Sigmoid colon (tissue), 7 donors: ENCODE results near the gene DDX51. TPM values are rescaled to one million over a fixed set of nuclear protein-coding genes. Genes with fewer than 3 reads are reported as not detected.
A peak's percentile ranks its signal among the peaks of the same experiment; 100 is the strongest.

ENCODE experiments used
- DNase-seq: peaks from one replicate; pipeline ENCODE4 v3.0.0-alpha.2; 2019
- H3K27ac ChIP-seq, 4 donors: fragments of 200-600 bp; sonication (generic); one replicate each; pipeline ENCODE4 v1.5.1; 2016 to 2019; ENCODE audit warnings: mild to moderate bottlenecking in 1 of 4
- H3K27me3 ChIP-seq, 3 donors: fragments of 200-600 bp; sonication (generic); one replicate each; pipeline ENCODE4 v1.5.1; 2019; ENCODE audit warnings: mild to moderate bottlenecking in 1 of 3
- H3K36me3 ChIP-seq, 4 donors: fragments of 200-600 bp; sonication (generic); one replicate each; pipeline ENCODE4 v1.5.1; 2016 to 2019
- H3K4me1 ChIP-seq, 4 donors: fragments of 200-600 bp; sonication (generic); one replicate each; pipeline ENCODE4 v1.5.1; 2017 to 2019
- H3K4me3 ChIP-seq, 4 donors: fragments of 200-600 bp; sonication (generic); one replicate each; pipeline ENCODE4 v1.5.1; 2017 to 2019; ENCODE audit warnings: mild to moderate bottlenecking in 2 of 4, moderate library complexity in 1 of 4
- H3K9me3 ChIP-seq, 4 donors: fragments of 200-600 bp in 3 of 4; sonication (generic) in 3 of 4; one replicate each; pipeline versions ENCODE4 v1.5.1 to v1.6.1; 2013 to 2019
- EP300 ChIP-seq, 4 donors: sonication (generic); formaldehyde crosslinking; IDR thresholded peaks; one replicate each; pipeline ENCODE4 v1.6.1; 2017; ENCODE audit warnings: antibody characterized with exemption in 4 of 4
- POLR2A ChIP-seq, 2 donors: fragments of 450-650 bp; IDR thresholded peaks; one replicate each; pipeline ENCODE4 v1.6.1; 2016; ENCODE audit warnings: antibody characterized with exemption in 2 of 2, mild to moderate bottlenecking in 2 of 2, moderate library complexity in 2 of 2
- POLR2AphosphoS5 ChIP-seq, 4 donors: sonication (generic); formaldehyde crosslinking; IDR thresholded peaks; one replicate each; pipeline ENCODE4 v1.6.1; 2017; ENCODE audit warnings: antibody characterized with exemption in 4 of 4
- WGBS, 2 donors: extraction: QIAGEN DNeasy Blood & Tissue Kit; methylation state at CpG; one replicate each; pipeline ENCODE4 v1.1.7; 2013; 5-methylcytosine and 5-hydroxymethylcytosine counted together
- intact Hi-C: fragments of 100-400 bp; cut with DNase I; formaldehyde crosslinking; loops from one replicate; pipeline ENCODE4 v1.15.1; 2023
- polyA plus RNA-seq, 3 donors: library from polyadenylated mRNA; stranded (reverse); fragments of 200-250 nt; gene quantifications; one replicate each; pipeline ENCODE4 v1.2.3, GENCODE V29; 2013
- total RNA-seq, 4 donors: library from RNA; depleted of rRNA; stranded (reverse); fragments of >200 nt; gene quantifications; one replicate each; pipeline ENCODE4 v1.1.0, GENCODE V29; 2016
- TF ChIP-seq, protein P1 (sequence below), 4 experiments: fragments of 450-650 bp in 3 of 4; fragments of 200-600 bp in 1 of 4; IDR thresholded peaks; one replicate each; pipeline ENCODE4 v1.5.1; 2016 to 2019; ENCODE audit warnings: antibody characterized with exemption in 4 of 4, mild to moderate bottlenecking in 3 of 4, moderate library complexity in 2 of 4
- donor health status: healthy with polysubstance abuse.
- donor health status: Bipolar disorder and iron deficiency.
- donor health status: healthy.

DDX51 gene
- total and polyA plus RNA-seq, 7 donors = 3.9 to 22.4 (median 7.2) TPM

- DNase-seq = no peak
- H3K4me3 ChIP-seq = no peak overlapping the region
- TF ChIP-seq POLR2A (IDR thresholded peaks at IDR 0.05) (no peak), POLR2AphosphoS5 (IDR thresholded peaks at IDR 0.05) (no peak), EP300 (IDR thresholded peaks at IDR 0.05) (no peak)
- TF ChIP-seq, protein P1, sequence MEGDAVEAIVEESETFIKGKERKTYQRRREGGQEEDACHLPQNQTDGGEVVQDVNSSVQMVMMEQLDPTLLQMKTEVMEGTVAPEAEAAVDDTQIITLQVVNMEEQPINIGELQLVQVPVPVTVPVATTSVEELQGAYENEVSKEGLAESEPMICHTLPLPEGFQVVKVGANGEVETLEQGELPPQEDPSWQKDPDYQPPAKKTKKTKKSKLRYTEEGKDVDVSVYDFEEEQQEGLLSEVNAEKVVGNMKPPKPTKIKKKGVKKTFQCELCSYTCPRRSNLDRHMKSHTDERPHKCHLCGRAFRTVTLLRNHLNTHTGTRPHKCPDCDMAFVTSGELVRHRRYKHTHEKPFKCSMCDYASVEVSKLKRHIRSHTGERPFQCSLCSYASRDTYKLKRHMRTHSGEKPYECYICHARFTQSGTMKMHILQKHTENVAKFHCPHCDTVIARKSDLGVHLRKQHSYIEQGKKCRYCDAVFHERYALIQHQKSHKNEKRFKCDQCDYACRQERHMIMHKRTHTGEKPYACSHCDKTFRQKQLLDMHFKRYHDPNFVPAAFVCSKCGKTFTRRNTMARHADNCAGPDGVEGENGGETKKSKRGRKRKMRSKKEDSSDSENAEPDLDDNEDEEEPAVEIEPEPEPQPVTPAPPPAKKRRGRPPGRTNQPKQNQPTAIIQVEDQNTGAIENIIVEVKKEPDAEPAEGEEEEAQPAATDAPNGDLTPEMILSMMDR (IDR thresholded peaks at IDR 0.05) = no peak
- H3K36me3 ChIP-seq = peaks cover 15 to 82% (median 32%) of the 10 kb centered on the region in 4 donors
- no peaks in the 10 kb centered on the region for H3K27me3 ChIP-seq
- intact Hi-C loops = no loop called here
- WGBS, 2 donors = 90 to 96% methylated on average over 9 of the region's 9 CpGs
- no peak overlapping the region for H3K27ac ChIP-seq
- H3K9me3 ChIP-seq = no peaks in the 10 kb centered on the region
- peaks cover 0 to 8% (median 0%) of the 10 kb centered on the region in 4 donors for H3K4me1 ChIP-seq
These were observed 28.6 kb downstream of the DDX51 start for GRCh38 chr12:132115500-132115899.

DNA sequence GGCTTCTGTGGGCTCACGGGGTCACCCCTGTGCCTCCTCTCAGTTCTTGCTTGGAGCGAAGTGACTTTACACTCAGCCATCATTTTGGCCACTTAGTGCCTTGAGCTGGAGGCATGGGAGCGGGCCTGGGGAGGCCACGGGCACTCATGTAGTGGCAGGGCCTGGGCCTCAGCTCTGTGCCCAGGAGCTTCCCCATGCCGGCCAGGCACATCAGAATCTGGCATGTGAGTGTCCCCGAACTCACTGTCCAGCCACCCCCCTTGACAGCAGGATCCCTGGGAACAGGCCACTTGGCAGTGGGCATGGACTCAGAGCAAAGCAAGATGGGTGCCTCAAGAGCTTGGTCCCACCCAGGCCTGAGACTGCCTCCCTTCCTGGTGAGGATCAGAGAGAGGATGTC, 29.5 kb downstream of the DDX51 start:
- Histone ChIP-seq H3K4me3 (no peak overlapping the region), H3K27ac (no peak overlapping the region), H3K27me3 (no peaks in the 10 kb centered on the region), H3K4me1 (peaks cover 0 to 8% (median 0%) of the 10 kb centered on the region in 4 donors), H3K36me3 (peaks cover 15 to 82% (median 33%) of the 10 kb centered on the region in 4 donors), H3K9me3 (no peaks in the 10 kb centered on the region)
- WGBS, 2 donors = 95 to 96% methylated on average over 6 of the region's 6 CpGs
- TF ChIP-seq, protein P1 (IDR thresholded peaks at IDR 0.05) = no peak
- TF ChIP-seq POLR2A (IDR thresholded peaks at IDR 0.05) (no peak), POLR2AphosphoS5 (IDR thresholded peaks at IDR 0.05) (no peak), EP300 (IDR thresholded peaks at IDR 0.05) (no peak)
- peak; percentile 33 for DNase-seq
- intact Hi-C loops = no loop called here

DNA sequence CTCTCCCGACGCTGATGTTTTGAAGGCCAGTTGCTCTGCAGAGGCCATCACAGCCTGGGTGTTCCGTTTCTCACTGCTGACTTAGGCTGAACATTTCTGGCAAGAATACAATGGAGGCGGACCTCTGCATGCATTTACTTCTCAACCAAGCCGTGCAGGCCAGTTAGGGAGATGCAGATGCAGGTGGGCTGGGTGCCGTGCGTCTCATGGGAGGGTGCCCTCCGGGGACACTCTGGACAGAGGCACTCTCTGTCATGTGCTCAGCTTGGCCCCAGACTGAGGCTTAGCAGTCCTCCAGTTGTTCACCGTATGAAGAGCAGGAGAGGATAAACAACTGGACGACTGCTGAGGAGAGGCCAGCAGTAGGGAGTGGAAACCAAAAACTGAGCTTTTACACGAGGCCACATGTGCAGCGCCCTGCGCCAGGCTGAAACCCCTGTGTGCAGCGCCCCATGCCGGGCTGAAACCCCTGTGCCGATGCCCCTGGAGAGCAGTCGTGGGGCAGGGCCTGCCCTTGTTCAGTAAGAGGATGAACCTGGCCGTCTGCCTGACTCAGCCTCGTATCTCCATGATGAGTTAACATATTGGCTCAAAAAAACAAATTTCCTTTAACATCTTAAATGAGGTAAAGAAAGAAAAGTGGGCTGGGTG, 32.3 kb downstream of the DDX51 start:
- 90 to 92% methylated on average over 19 of the region's 19 CpGs for WGBS, 2 donors
- no peak for TF ChIP-seq POLR2A (IDR thresholded peaks at IDR 0.05)
- no peak for TF ChIP-seq POLR2AphosphoS5 (IDR thresholded peaks at IDR 0.05)
- TF ChIP-seq, protein P1 (IDR thresholded peaks at IDR 0.05) = no peak
- TF ChIP-seq EP300 (IDR thresholded peaks at IDR 0.05) = no peak
- Histone ChIP-seq H3K27ac (no peak overlapping the region), H3K27me3 (no peaks in the 10 kb centered on the region), H3K4me3 (no peak overlapping the region), H3K9me3 (no peaks in the 10 kb centered on the region), H3K36me3 (peaks cover 15 to 81% (median 32%) of the 10 kb centered on the region in 4 donors), H3K4me1 (peaks cover 0 to 8% (median under 1%) of the 10 kb centered on the region in 4 donors)
- intact Hi-C loops = no loop called here
- DNase-seq = peak; percentile 58

DNA sequence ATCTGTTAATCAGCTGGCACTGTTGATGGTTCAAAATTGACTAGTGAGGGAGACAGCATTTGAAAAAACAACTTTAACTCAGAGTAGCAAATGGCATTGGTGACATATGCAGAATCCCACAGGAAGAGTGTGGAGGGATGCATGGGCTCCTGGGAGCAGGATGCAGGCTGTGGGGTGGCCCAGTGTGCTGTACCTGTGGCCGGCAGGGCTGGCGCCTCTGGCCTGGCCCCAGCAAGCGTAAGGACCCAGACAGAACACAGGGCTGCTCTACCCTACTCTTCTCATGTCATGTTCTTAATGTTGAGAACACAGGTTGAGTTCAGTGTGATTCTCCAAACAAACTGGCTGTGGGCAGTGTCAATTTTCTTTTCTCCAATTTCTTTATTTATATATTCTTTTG, 33.4 kb downstream of the DDX51 start:
- Histone ChIP-seq H3K36me3 (peaks cover 15 to 77% (median 32%) of the 10 kb centered on the region in 4 donors), H3K4me1 (peaks cover 0 to 8% (median under 1%) of the 10 kb centered on the region in 4 donors), H3K27ac (no peak overlapping the region), H3K4me3 (no peak overlapping the region), H3K27me3 (no peaks in the 10 kb centered on the region), H3K9me3 (no peaks in the 10 kb centered on the region)
- TF ChIP-seq POLR2AphosphoS5 (IDR thresholded peaks at IDR 0.05) (no peak), POLR2A (IDR thresholded peaks at IDR 0.05) (no peak), EP300 (IDR thresholded peaks at IDR 0.05) (no peak)
- TF ChIP-seq, protein P1 (IDR thresholded peaks at IDR 0.05) = no peak
- intact Hi-C loops = no loop called here
- WGBS, 2 donors = 80 to 95% methylated on average over 3 of the region's 3 CpGs
- no peak for DNase-seq
